ENCODE results near the gene NSUN6. TPM values are rescaled to one million over a fixed set of nuclear protein-coding genes. Genes with fewer than 3 reads are reported as not detected.

The NSUN6 gene
- polyA plus RNA-seq, 2 donors = 3.8 to 5.6 TPM

GRCh38 chr10:18501629-18502028 is 149.8 kb downstream of the NSUN6 start:
- Histone ChIP-seq H3K27me3 (ENCODE audit: control insufficient read depth in 1 of 2, insufficient read depth in 2 of 2, low read length in 2 of 2) (no peaks in the 10 kb centered on the region), H3K27ac (ENCODE audit: low read depth in 2 of 2, low read length in 1 of 2) (no peak overlapping the region)
- WGBS, 2 donors = 65 to 71% methylated on average over 5 of the region's 5 CpGs

DNA sequence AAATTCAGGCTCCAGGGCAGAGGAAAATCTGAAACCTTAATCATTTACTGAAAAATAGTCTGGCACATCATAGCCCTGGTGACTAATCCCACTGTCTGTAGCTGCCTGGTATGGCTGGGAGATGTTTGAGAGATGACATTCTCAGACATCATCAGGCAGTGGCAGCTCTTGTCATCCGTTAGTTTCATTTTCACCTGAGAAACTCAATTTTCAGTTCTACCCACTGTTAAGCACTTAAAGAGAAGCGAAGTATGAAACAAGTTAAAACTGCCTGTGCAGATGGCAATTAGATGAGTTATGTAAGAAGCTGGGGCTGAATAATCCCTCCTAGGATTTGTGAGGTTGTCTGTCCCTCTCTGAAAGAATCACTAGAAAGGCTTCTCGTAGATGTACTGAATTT is 150.2 kb downstream of the NSUN6 start:
- 78 to 82% methylated on average over 3 of the region's 3 CpGs for WGBS, 2 donors
- H3K27ac ChIP-seq (ENCODE audit: low read depth in 2 of 2, low read length in 1 of 2) = no peak overlapping the region
- no peak overlapping the region for H3K4me3 ChIP-seq (ENCODE audit: low read depth in 1 of 2, low read length in 2 of 2)
- no peaks in the 10 kb centered on the region for H3K27me3 ChIP-seq (ENCODE audit: control insufficient read depth in 1 of 2, insufficient read depth in 2 of 2, low read length in 2 of 2)
- H3K36me3 ChIP-seq (ENCODE audit: control insufficient read depth in 2 of 2, insufficient read depth in 2 of 2, low read length in 1 of 2) = no peaks in the 10 kb centered on the region
- H3K4me1 ChIP-seq (ENCODE audit: control insufficient read depth in 2 of 2, insufficient read depth in 2 of 2, low read length in 1 of 2) = no peaks in the 10 kb centered on the region
- no peaks in the 10 kb centered on the region for H3K9me3 ChIP-seq (ENCODE audit: control insufficient read depth in 2 of 2, insufficient read depth in 1 of 2, low read depth in 1 of 2, low read length in 1 of 2)

More at GRCh38 chr10:18501629-18502028, 149.8 kb downstream of the NSUN6 start:
- Histone ChIP-seq H3K9me3 (ENCODE audit: control insufficient read depth in 2 of 2, insufficient read depth in 1 of 2, low read depth in 1 of 2, low read length in 1 of 2) (no peaks in the 10 kb centered on the region), H3K4me3 (ENCODE audit: low read depth in 1 of 2, low read length in 2 of 2) (no peak overlapping the region), H3K4me1 (ENCODE audit: control insufficient read depth in 2 of 2, insufficient read depth in 2 of 2, low read length in 1 of 2) (no peaks in the 10 kb centered on the region), H3K36me3 (ENCODE audit: control insufficient read depth in 2 of 2, insufficient read depth in 2 of 2, low read length in 1 of 2) (no peaks in the 10 kb centered on the region)

DNA sequence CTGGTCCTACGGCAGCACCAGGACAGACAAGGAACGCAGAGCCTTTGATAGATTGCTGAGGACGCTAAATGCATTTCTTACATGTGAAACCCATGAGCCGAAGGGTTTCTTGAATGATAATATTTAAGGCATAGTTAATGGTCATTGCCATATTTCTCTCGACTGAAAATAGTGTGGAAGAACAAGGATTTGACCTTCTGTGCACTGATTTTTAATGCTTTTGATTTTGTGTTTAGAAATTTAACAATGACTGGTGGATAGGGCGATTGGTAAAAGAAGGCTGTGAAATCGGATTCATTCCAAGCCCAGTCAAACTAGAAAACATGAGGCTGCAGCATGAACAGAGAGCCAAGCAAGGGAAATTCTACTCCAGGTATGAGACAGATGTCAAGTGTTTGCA is 150.8 kb downstream of the NSUN6 start:
- WGBS, 2 donors = 79 to 80% methylated on average over 7 of the region's 7 CpGs

DNA sequence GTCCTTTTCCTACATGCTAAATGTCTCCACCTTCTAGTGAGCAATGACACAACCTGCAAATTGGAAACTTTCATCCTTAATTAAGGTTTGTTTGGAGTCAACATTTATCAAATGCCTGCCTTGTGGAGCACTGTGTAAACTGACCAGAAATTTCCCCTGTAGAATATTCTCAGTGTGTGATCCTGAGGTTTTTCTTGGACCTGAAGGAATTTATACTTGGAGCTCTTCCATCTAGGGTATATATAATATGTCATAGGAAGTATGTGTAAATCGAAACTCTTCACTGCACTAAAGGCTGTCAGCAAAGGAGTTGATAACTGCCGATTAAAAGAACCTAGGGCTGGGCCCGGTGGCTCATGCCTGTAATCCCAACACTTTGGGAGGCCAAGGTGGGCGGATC is 152.4 kb downstream of the NSUN6 start:
- Histone ChIP-seq H3K4me3 (ENCODE audit: low read depth in 1 of 2, low read length in 2 of 2) (no peak overlapping the region), H3K36me3 (ENCODE audit: control insufficient read depth in 2 of 2, insufficient read depth in 2 of 2, low read length in 1 of 2) (no peaks in the 10 kb centered on the region), H3K4me1 (ENCODE audit: control insufficient read depth in 2 of 2, insufficient read depth in 2 of 2, low read length in 1 of 2) (no peaks in the 10 kb centered on the region), H3K27ac (ENCODE audit: low read depth in 2 of 2, low read length in 1 of 2) (no peak overlapping the region), H3K9me3 (ENCODE audit: control insufficient read depth in 2 of 2, insufficient read depth in 1 of 2, low read depth in 1 of 2, low read length in 1 of 2) (no peaks in the 10 kb centered on the region), H3K27me3 (ENCODE audit: control insufficient read depth in 1 of 2, insufficient read depth in 2 of 2, low read length in 2 of 2) (no peaks in the 10 kb centered on the region)
- 82 to 88% methylated on average over 4 of the region's 4 CpGs for WGBS, 2 donors

More for the DNA sequence above, 150.8 kb downstream of the NSUN6 start:
- Histone ChIP-seq H3K27me3 (ENCODE audit: control insufficient read depth in 1 of 2, insufficient read depth in 2 of 2, low read length in 2 of 2) (no peaks in the 10 kb centered on the region), H3K27ac (ENCODE audit: low read depth in 2 of 2, low read length in 1 of 2) (no peak overlapping the region), H3K9me3 (ENCODE audit: control insufficient read depth in 2 of 2, insufficient read depth in 1 of 2, low read depth in 1 of 2, low read length in 1 of 2) (no peaks in the 10 kb centered on the region), H3K4me3 (ENCODE audit: low read depth in 1 of 2, low read length in 2 of 2) (no peak overlapping the region), H3K36me3 (ENCODE audit: control insufficient read depth in 2 of 2, insufficient read depth in 2 of 2, low read length in 1 of 2) (no peaks in the 10 kb centered on the region), H3K4me1 (ENCODE audit: control insufficient read depth in 2 of 2, insufficient read depth in 2 of 2, low read length in 1 of 2) (no peaks in the 10 kb centered on the region)

GRCh38 chr10:18497806-18498369 is 153.5 kb downstream of the NSUN6 start:
- H3K9me3 ChIP-seq (ENCODE audit: control insufficient read depth in 2 of 2, insufficient read depth in 1 of 2, low read depth in 1 of 2, low read length in 1 of 2) = no peaks in the 10 kb centered on the region
- H3K4me1 ChIP-seq (ENCODE audit: control insufficient read depth in 2 of 2, insufficient read depth in 2 of 2, low read length in 1 of 2) = no peaks in the 10 kb centered on the region
- no peak overlapping the region for H3K27ac ChIP-seq (ENCODE audit: low read depth in 2 of 2, low read length in 1 of 2)
- 75 to 76% methylated on average over 8 of the region's 8 CpGs for WGBS, 2 donors
- no peak overlapping the region for H3K4me3 ChIP-seq (ENCODE audit: low read depth in 1 of 2, low read length in 2 of 2)
- H3K36me3 ChIP-seq (ENCODE audit: control insufficient read depth in 2 of 2, insufficient read depth in 2 of 2, low read length in 1 of 2) = no peaks in the 10 kb centered on the region
- no peaks in the 10 kb centered on the region for H3K27me3 ChIP-seq (ENCODE audit: control insufficient read depth in 1 of 2, insufficient read depth in 2 of 2, low read length in 2 of 2)

Other genes with a start within 250 kb of the NSUN6 start
- 1 to 10 TPM; 2.5 to 4.6 TPM for gene ARL5B, start 7.8 kb upstream of the NSUN6 start, polyA plus RNA-seq

Measured in esophagus (tissue), 2 donors.